A549 treated with DMSO at 1 μM for 4 hours (cell line): ENCODE results near the gene PLEKHO2. TPM values are rescaled to one million over a fixed set of nuclear protein-coding genes. Genes with fewer than 3 reads are reported as not detected.

Source experiments
- total RNA-seq: library from RNA; stranded (reverse); fragments of 200-300 nt; extraction: Qiagen RNA extraction; gene quantifications from 5 replicates; pipeline ENCODE4 v1.2.3, GENCODE V29; 2022; ENCODE audit warnings: low read depth

PLEKHO2 gene
- total RNA-seq: 6.1 to 7.7 TPM (median 6.8 TPM) in 5 replicates

GRCh38 chr15:64841344-64842095 is at the start of gene PLEKHO2:
Gene PLEKHO2 (plus strand): TSS chr15:64841915. CDS start chr15:64842017, 102 bp downstream.

DNA sequence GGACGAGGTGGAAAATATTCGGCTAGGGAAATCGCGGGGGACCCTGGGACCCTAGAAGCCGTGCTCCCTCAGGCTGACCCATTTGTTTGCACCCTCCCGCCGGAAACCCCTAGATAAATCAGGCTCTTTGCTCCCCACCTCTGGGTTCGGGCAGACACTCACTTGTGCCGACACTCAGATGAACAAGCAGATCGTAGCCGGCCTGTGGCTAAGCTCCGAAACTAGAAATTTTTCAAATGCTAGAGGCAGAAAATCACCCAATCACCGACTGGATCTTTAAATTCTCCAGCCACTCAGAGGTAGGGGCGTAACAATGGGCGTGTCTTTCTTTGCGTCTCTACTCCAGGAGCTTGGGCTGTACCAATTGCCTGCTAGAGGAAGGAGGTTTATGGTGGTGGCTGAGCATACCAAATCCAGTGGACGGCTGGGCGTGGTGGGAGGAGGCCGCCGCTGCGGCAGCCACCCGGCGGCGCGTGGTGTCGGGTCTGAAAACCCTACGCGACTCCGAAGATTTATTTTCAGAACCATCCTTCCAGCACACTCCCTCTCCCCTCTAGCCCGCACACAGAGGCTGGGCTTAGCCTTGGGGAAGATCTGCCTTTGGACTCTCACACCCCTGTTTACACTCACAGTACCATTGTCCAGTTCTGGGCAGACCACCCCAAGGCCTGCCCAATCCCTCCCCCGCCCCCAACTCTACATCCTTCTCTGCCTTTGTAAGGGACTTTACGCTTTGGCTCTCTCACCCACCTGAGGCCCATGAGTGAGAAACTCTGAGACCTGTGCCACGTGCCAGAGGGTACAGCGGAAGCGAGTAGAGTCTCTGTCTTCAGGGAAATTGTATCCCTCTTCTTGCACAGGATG is 16.1 kb upstream of the PLEKHO2 start, which contains the start of gene PIF1:
Gene PIF1 (minus strand): TSS at position 217 of the 864 bp plus-strand sequence. CDS start 1,312 bp downstream, outside the sequence.

GRCh38 chr15:64911311-64912186 is 69.8 kb downstream of the PLEKHO2 start, which contains the start of gene ANKDD1A:
Gene ANKDD1A (plus strand): TSS chr15:64911902. CDS start chr15:64911931, 29 bp downstream.

Other genes starting within 250 kb of the PLEKHO2 start
- gene RBPMS2, start 66.3 kb upstream of the PLEKHO2 start, total RNA-seq: 7.5 to 9.4 TPM (median 8.4 TPM) in 5 replicates
- gene PIF1, start 16.3 kb upstream of the PLEKHO2 start, total RNA-seq: 13.2 to 23.5 TPM (median 21.1 TPM) in 5 replicates
- gene ANKDD1A, start 70.0 kb downstream of the PLEKHO2 start, total RNA-seq: 1.5 to 2.1 TPM (median 1.9 TPM) in 5 replicates
- 114 to 142 TPM (median 130 TPM) in 5 replicates for gene SPG21, start 148.0 kb downstream of the PLEKHO2 start, total RNA-seq
- gene MTFMT, start 187.7 kb downstream of the PLEKHO2 start, total RNA-seq: 23.7 to 29.0 TPM (median 25.8 TPM) in 5 replicates
- 10.5 to 15.5 TPM (median 12.1 TPM) in 5 replicates for gene SLC51B, start 203.5 kb downstream of the PLEKHO2 start, total RNA-seq
- 0.06 to 0.28 TPM (median 0.19 TPM) in 5 replicates for gene RASL12, start 226.1 kb downstream of the PLEKHO2 start, total RNA-seq
- gene KBTBD13, start 234.8 kb downstream of the PLEKHO2 start, total RNA-seq: 0.02 TPM in 1 of 5 replicates, not detected in the others